ENCODE measurements around the gene TRAPPC14. TPM values are rescaled to one million over a fixed set of nuclear protein-coding genes. Genes with fewer than 3 reads are reported as not detected.
A peak's percentile ranks its signal among the peaks of the same experiment; 100 is the strongest.

The TRAPPC14 gene
- total RNA-seq, 1 donor from 2014 or later = 65.3 TPM

DNA sequence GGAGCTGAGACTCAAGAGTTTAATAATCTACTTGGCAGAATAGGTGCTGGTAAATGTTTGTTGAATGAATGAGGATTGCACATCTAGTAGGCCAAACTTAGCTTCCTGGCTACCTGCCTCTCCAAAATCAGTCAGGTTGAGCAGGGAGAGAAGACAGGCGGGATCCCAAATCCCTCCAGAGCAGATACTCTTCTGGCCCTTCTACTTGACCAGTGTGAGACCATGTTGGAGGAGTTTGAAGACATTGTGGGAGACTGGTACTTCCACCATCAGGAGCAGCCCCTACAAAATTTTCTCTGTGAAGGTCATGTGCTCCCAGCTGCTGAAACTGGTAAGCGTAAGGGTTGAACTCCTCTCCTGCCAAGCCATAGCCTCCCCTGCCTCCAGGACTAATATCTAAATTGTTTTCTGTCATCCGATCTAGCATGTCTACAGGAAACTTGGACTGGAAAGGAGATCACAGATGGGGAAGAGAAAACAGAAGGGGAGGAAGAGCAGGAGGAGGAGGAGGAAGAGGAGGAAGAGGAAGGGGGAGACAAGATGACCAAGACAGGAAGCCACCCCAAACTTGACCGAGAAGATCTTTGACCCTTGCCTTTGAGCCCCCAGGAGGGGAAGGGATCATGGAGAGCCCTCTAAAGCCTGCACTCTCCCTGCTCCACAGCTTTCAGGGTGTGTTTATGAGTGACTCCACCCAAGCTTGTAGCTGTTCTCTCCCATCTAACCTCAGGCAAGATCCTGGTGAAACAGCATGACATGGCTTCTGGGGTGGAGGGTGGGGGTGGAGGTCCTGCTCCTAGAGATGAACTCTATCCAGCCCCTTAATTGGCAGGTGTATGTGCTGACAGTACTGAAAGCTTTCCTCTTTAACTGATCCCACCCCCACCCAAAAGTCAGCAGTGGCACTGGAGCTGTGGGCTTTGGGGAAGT lies 34.0 kb downstream of the TRAPPC14 start:
- TF ChIP-seq, protein P1, sequence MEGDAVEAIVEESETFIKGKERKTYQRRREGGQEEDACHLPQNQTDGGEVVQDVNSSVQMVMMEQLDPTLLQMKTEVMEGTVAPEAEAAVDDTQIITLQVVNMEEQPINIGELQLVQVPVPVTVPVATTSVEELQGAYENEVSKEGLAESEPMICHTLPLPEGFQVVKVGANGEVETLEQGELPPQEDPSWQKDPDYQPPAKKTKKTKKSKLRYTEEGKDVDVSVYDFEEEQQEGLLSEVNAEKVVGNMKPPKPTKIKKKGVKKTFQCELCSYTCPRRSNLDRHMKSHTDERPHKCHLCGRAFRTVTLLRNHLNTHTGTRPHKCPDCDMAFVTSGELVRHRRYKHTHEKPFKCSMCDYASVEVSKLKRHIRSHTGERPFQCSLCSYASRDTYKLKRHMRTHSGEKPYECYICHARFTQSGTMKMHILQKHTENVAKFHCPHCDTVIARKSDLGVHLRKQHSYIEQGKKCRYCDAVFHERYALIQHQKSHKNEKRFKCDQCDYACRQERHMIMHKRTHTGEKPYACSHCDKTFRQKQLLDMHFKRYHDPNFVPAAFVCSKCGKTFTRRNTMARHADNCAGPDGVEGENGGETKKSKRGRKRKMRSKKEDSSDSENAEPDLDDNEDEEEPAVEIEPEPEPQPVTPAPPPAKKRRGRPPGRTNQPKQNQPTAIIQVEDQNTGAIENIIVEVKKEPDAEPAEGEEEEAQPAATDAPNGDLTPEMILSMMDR (IDR thresholded peaks at IDR 0.05) = no peak
- peak overlapping the region; percentile 35 for H3K27ac Mint-ChIP-seq
- peaks cover 12% of the 10 kb centered on the region for H3K36me3 Mint-ChIP-seq (ENCODE audit: low read depth)
- no peaks in the 10 kb centered on the region for H3K27me3 Mint-ChIP-seq
- ChIA-PET CTCF (interaction anchor here (1.2 kb wide), 1 partner anchor 221 kb away, joined by 3 read pairs; no protein-coding TSS in a partner anchor), POLR2A (interaction anchor here (0.6 to 2.9 kb wide), 5 partner anchors 24 to 245 kb away, joined by 3 to 49 read pairs (median 9); partner anchors contain the start of genes AP4M1 and MCM7)
- peaks cover 49% of the 10 kb centered on the region for H3K4me1 Mint-ChIP-seq
- no peak overlapping the region for H3K4me3 Mint-ChIP-seq
- ATAC-seq (ENCODE audit: low read depth) (no peak), DNase-seq (no peak)
- intact Hi-C loops (cut with micrococcal nuclease) = no loop called here
- H3K9me3 Mint-ChIP-seq = no peaks in the 10 kb centered on the region

DNA sequence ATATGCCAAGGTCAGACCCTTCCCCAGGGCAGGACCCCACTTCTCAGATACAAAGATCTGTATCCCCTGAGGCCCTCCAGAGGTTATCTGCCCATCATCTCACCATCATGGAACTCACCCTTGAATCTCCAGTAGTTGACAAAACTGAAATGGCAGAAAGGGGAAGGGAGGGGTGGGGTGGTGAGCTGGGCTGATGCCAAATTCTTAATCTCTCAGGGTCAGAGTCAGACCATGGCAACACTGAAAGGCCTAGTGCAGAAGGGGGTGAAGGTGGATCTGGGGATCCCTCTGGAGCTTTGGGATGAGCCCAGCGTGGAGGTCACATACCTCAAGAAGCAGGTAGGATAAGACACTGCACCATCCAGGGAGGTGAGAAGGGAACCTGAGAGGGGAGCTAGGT lies 36.0 kb downstream of the TRAPPC14 start:
- no peaks in the 10 kb centered on the region for H3K9me3 Mint-ChIP-seq
- intact Hi-C loops (cut with micrococcal nuclease) = no loop called here
- TF ChIP-seq, protein P1 (IDR thresholded peaks at IDR 0.05) = no peak
- H3K36me3 Mint-ChIP-seq (ENCODE audit: low read depth) = peaks cover 20% of the 10 kb centered on the region
- ChIA-PET POLR2A (interaction anchor here (0.6 to 1.0 kb wide), 2 partner anchors 46 to 92 kb away, joined by 4 to 5 read pairs; no protein-coding TSS in a partner anchor), CTCF (no interaction called here)
- no peak overlapping the region for H3K4me3 Mint-ChIP-seq
- no peak for ATAC-seq (ENCODE audit: low read depth)
- H3K27ac Mint-ChIP-seq = no peak overlapping the region
- peaks cover 54% of the 10 kb centered on the region for H3K4me1 Mint-ChIP-seq
- no peak for DNase-seq
- no peaks in the 10 kb centered on the region for H3K27me3 Mint-ChIP-seq

DNA sequence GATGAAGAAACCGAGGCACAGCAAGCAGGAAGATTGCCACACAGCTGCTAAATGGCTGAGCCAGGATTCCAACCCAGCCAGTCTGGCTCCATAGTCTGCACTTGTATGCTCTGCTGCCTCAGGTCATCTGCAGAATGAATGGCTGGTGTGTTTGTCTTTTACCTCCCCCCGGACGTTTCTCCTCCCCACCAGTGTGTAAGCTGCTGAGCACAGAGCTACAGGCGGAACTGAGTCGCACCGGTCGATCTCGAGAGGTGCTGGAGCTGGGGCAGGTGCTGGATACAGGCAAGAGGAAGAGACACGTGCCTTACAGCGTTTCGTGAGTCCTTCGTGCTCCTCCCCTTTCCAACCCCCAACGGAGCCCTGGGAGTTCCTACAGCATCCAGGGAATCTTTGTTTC lies 36.5 kb downstream of the TRAPPC14 start:
- intact Hi-C loops (cut with micrococcal nuclease) = no loop called here
- ChIA-PET POLR2A (interaction anchor here (0.7 kb wide), 1 partner anchor 22 kb away, joined by 4 read pairs; no protein-coding TSS in a partner anchor), CTCF (no interaction called here)
- Mint-ChIP-seq H3K27ac (no peak overlapping the region), H3K4me3 (no peak overlapping the region), H3K36me3 (ENCODE audit: low read depth) (peaks cover 20% of the 10 kb centered on the region), H3K27me3 (no peaks in the 10 kb centered on the region), H3K9me3 (no peaks in the 10 kb centered on the region), H3K4me1 (peaks cover 54% of the 10 kb centered on the region)
- ATAC-seq (ENCODE audit: low read depth) (no peak), DNase-seq (no peak)
- TF ChIP-seq, protein P1 (IDR thresholded peaks at IDR 0.05) = no peak

DNA sequence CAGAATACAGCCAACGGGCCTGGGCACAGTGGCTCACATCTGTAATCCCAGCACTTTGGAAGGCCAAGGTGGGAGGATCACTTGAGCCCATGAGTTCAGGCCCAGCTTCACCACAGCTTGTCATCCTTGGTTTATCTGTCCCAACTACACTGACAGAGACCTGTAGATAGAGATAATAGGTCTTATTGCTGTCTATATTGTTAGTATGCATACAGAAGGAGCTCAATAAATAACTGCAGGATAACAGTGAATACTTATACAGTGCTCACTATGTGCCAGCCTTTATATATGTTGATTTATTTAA lies 37.8 kb downstream of the TRAPPC14 start:
- H3K4me1 Mint-ChIP-seq = peaks cover 43% of the 10 kb centered on the region
- no peaks in the 10 kb centered on the region for H3K27me3 Mint-ChIP-seq
- CTCF ChIA-PET = no interaction called here

More for the DNA sequence above, 37.8 kb downstream of the TRAPPC14 start:
- intact Hi-C loops (cut with micrococcal nuclease) = no loop called here
- no peak for DNase-seq
- Mint-ChIP-seq H3K27ac (peak overlapping the region; percentile 99), H3K9me3 (no peaks in the 10 kb centered on the region), H3K36me3 (ENCODE audit: low read depth) (peaks cover 14% of the 10 kb centered on the region), H3K4me3 (peak overlapping the region; percentile 98)
- no peak for ATAC-seq (ENCODE audit: low read depth)
- TF ChIP-seq, protein P1 (IDR thresholded peaks at IDR 0.05) = no peak
- POLR2A ChIA-PET = interaction anchor here (0.6 to 1.9 kb wide), 5 partner anchors 19 to 57 kb away, joined by 3 to 17 read pairs (median 4); partner anchors contain the start of genes AP4M1, GPC2, MCM7 and STAG3

All from activated B cell treated with CpG ODN at 0.5 μM for 24 hours (primary cell).